22Rv1 (cell line): Measurements from ENCODE around the gene RNF130.

Source experiments
- ZFX ChIP-seq: fragments of 450-650 bp; IDR thresholded peaks from 2 replicates; pipeline ENCODE4 v1.6.1; 2017; ENCODE audit warnings: antibody characterized with exemption, borderline replicate concordance
- TF ChIP-seq, protein P1 (sequence below): fragments of 450-650 bp; IDR thresholded peaks from 2 replicates; pipeline ENCODE4 v1.5.1; 2017; ENCODE audit warnings: mild to moderate bottlenecking

DNA sequence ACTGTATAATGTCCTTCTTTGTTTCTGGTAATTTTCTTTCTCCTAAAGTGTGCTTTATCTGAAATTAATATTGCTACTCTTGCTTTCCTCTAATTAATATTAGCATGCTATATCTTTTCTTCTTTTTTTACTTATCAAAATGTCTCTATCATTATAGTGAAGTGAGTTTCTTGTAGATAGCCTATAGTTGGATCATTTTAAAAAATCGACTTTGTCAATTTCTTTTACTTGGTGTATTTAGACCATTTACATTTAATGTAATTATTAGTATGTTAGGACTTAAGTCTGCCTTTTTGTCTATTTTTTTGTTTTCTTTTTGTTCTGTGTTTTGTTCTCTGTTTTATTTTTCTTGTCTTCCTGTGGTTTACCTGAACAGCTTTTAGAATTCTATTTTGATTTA is 35.4 kb upstream of the RNF130 start:
- TF ChIP-seq, protein P1, sequence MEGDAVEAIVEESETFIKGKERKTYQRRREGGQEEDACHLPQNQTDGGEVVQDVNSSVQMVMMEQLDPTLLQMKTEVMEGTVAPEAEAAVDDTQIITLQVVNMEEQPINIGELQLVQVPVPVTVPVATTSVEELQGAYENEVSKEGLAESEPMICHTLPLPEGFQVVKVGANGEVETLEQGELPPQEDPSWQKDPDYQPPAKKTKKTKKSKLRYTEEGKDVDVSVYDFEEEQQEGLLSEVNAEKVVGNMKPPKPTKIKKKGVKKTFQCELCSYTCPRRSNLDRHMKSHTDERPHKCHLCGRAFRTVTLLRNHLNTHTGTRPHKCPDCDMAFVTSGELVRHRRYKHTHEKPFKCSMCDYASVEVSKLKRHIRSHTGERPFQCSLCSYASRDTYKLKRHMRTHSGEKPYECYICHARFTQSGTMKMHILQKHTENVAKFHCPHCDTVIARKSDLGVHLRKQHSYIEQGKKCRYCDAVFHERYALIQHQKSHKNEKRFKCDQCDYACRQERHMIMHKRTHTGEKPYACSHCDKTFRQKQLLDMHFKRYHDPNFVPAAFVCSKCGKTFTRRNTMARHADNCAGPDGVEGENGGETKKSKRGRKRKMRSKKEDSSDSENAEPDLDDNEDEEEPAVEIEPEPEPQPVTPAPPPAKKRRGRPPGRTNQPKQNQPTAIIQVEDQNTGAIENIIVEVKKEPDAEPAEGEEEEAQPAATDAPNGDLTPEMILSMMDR: no peak
- no peak for TF ChIP-seq ZFX
